DND-41 (cell line): ENCODE data around the gene SHTN1.

Experiments used
- ATAC-seq: fragments of 200-7000 bp; cut with Tn5 transposase; 3 replicates; pipeline ENCODE4 v1.9.1; 2021; ENCODE audit warnings: low read depth; ENCODE audit not compliant: insufficient read depth
- DNase-seq: peaks from one replicate; pipeline ENCODE4 v3.0.0-alpha.2; 2020
- H2AFZ ChIP-seq: 2 replicates; pipeline ENCODE4 v1.6.0; 2012; ENCODE audit warnings: low read depth, low read length
- H3K27ac ChIP-seq: 2 replicates; pipeline ENCODE4 v1.5.1; 2012; ENCODE audit warnings: low read length, inconsistent platforms
- H3K27me3 ChIP-seq: fragments of 200-600 bp; sonication (generic); 2 replicates; pipeline ENCODE4 v1.6.0; 2012; ENCODE audit warnings: low read length, mild to moderate bottlenecking, inconsistent platforms; ENCODE audit not compliant: insufficient read depth, poor library complexity
- H3K36me3 ChIP-seq: 2 replicates; pipeline ENCODE4 v1.5.1; 2012; ENCODE audit warnings: low read length, inconsistent platforms; ENCODE audit not compliant: insufficient read depth
- H3K4me1 ChIP-seq: 2 replicates; pipeline ENCODE4 v1.5.1; 2012; ENCODE audit warnings: mild to moderate bottlenecking, low read length; ENCODE audit not compliant: insufficient read depth
- H3K4me2 ChIP-seq: 2 replicates; pipeline ENCODE4 v1.6.0; 2012; ENCODE audit warnings: mild to moderate bottlenecking, moderate library complexity, low read length, inconsistent platforms; ENCODE audit not compliant: insufficient read depth
- H3K4me3 ChIP-seq, 2 experiments: fragments of 200-600 bp in 1 of 2; shearing (Covaris generic) in 1 of 2; 2 replicates each; pipeline ENCODE4 v1.5.1; 2012 to 2016; ENCODE audit warnings: inconsistent platforms in 2 of 2, low read length in 2 of 2, mild to moderate bottlenecking in 2 of 2, low read depth in 1 of 2, moderate library complexity in 1 of 2
- H3K79me2 ChIP-seq: 2 replicates; pipeline ENCODE4 v1.6.0; 2012; ENCODE audit warnings: low read length, inconsistent platforms; ENCODE audit not compliant: insufficient read depth
- H3K9ac ChIP-seq: 2 replicates; pipeline ENCODE4 v1.6.0; 2012; ENCODE audit warnings: low read depth, mild to moderate bottlenecking, inconsistent platforms, low read length, moderate library complexity
- H3K9me3 ChIP-seq: 2 replicates; pipeline ENCODE4 v1.5.1; 2012; ENCODE audit warnings: low read length, moderate library complexity, mild to moderate bottlenecking, inconsistent platforms; ENCODE audit not compliant: insufficient read depth, severe bottlenecking
- H4K20me1 ChIP-seq: 2 replicates; pipeline ENCODE4 v1.6.0; 2012; ENCODE audit warnings: low read length; ENCODE audit not compliant: insufficient read depth
- CTCF ChIP-seq: IDR thresholded peaks from 2 replicates; pipeline ENCODE4 v1.5.1; 2012; ENCODE audit warnings: borderline replicate concordance, low read length, moderate library complexity, mild to moderate bottlenecking; ENCODE audit not compliant: poor library complexity, severe bottlenecking; ENCODE audit errors: extremely low read depth
- EZH2 ChIP-seq: IDR thresholded peaks from 3 replicates; pipeline ENCODE4 v1.6.1; 2012; ENCODE audit warnings: borderline replicate concordance, low read depth, mild to moderate bottlenecking, moderate library complexity, low read length, inconsistent platforms; ENCODE audit not compliant: severe bottlenecking

Gene SHTN1

DNA sequence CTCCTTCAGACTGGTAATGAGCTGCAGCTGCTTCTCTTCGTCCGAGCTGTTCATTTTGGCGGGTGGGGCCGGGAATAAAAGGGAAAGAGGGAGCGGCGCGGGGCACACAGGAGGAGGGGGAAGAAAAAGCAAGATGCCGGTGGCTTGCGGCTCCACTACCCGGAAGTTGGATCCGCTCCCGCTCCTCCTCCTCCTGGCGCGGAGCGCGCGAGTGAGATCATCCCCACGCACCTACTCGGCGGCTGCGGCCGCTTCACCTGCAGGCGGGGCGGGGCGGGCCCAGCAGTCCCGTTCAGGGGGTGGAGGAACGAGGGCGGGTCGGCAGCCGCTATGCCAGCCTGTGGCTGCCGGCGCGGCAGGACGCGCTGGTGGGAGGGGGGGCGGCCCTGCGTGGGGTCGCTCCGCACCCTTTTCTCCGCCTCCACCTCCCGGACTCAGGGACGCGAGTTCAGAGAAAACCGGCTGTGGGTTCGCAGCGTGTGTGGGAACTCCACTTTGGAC lies at the start of gene SHTN1:
Gene SHTN1 (minus strand): TSS at position 162 of the 501 bp plus-strand sequence. CDS start 108 bp downstream, at position 54.
- Histone ChIP-seq H3K27ac (no peak within 1 kb of the TSS), H3K36me3 (no peaks in the 10 kb centered on the region), H3K9me3 (no peaks in the 10 kb centered on the region), H3K9ac (no peak within 1 kb of the TSS), H4K20me1 (no peaks in the 10 kb centered on the region), H2AFZ (no peak within 1 kb of the TSS), H3K79me2 (no peaks in the 10 kb centered on the region), H3K27me3 (no peaks in the 10 kb centered on the region), H3K4me1 (no peaks in the 10 kb centered on the region), H3K4me3 (no peak within 1 kb of the TSS), H3K4me2 (no peak within 1 kb of the TSS)
- ATAC-seq (no peak), DNase-seq (no peak)
- TF ChIP-seq EZH2 = no peak
- no peak for TF ChIP-seq CTCF

- no peak overlapping the region for H3K4me3 ChIP-seq
- no peaks in the 10 kb centered on the region for H3K4me1 ChIP-seq
- no peak overlapping the region for H3K4me2 ChIP-seq
- TF ChIP-seq CTCF (no peak), EZH2 (no peak)
- no peak overlapping the region for H3K9ac ChIP-seq
- no peaks in the 10 kb centered on the region for H3K79me2 ChIP-seq
- no peaks in the 10 kb centered on the region for H3K9me3 ChIP-seq
- H2AFZ ChIP-seq = no peak overlapping the region
- no peaks in the 10 kb centered on the region for H3K36me3 ChIP-seq
- DNase-seq (no peak), ATAC-seq (no peak)
- no peaks in the 10 kb centered on the region for H4K20me1 ChIP-seq
- H3K27me3 ChIP-seq = peaks cover 7% of the 10 kb centered on the region
- no peak overlapping the region for H3K27ac ChIP-seq
These were observed 48.5 kb upstream of the SHTN1 start for GRCh38 chr10:117053482-117053881.

DNA sequence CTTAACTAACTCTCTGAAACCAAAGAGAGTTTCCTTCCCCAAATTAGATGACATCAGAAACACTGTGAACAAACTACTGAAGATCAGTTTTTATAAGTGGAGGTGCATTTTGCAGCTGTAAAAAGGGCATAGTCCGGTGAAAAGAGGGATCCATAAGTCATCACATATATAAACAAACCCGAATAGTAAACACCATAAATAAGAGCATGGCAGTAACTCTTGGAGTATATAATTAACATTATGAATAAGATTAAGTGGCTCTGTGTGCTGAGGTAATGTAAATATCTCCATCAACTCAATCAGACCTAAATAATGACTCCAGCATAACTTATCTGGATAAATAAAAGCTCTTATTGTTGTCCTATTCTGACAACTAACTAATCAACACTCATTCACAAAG lies 43.0 kb upstream of the SHTN1 start:
- H3K79me2 ChIP-seq = no peaks in the 10 kb centered on the region
- no peaks in the 10 kb centered on the region for H3K27me3 ChIP-seq
- no peak overlapping the region for H3K27ac ChIP-seq
- no peak overlapping the region for H3K9ac ChIP-seq
- DNase-seq (no peak), ATAC-seq (no peak)
- no peaks in the 10 kb centered on the region for H3K4me1 ChIP-seq
- H3K36me3 ChIP-seq = no peaks in the 10 kb centered on the region
- no peak overlapping the region for H2AFZ ChIP-seq
- H4K20me1 ChIP-seq = no peaks in the 10 kb centered on the region
- H3K9me3 ChIP-seq = peaks cover 3% of the 10 kb centered on the region
- H3K4me2 ChIP-seq = no peak overlapping the region
- no peak overlapping the region for H3K4me3 ChIP-seq
- TF ChIP-seq CTCF (no peak), EZH2 (no peak)

DNA sequence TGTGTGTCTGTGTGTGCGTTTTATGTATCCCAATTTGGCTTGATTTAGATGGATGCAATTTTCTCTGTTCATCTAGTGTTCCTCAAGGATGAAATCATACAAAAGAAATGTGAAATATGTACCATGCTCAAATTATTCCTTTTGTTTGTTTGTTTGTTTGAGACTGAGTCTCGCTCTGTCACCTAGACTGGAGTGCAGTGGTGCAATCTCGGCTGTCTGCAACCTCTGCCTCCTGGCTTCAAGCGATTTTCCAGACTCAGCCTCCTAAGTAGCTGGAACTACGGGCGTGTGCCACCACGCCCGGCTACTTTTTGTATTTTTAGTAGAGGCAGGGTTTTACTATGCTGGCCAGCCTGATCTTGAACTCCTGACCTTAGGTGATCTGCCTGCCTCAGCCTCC lies 11.3 kb upstream of the SHTN1 start:
- ATAC-seq (no peak), DNase-seq (no peak)
- no peak overlapping the region for H3K4me3 ChIP-seq
- H2AFZ ChIP-seq = no peak overlapping the region
- H3K9ac ChIP-seq = no peak overlapping the region
- H4K20me1 ChIP-seq = no peaks in the 10 kb centered on the region
- TF ChIP-seq CTCF (no peak), EZH2 (no peak)
- H3K79me2 ChIP-seq = no peaks in the 10 kb centered on the region
- no peaks in the 10 kb centered on the region for H3K4me1 ChIP-seq
- no peaks in the 10 kb centered on the region for H3K27me3 ChIP-seq
- H3K36me3 ChIP-seq = no peaks in the 10 kb centered on the region
- H3K27ac ChIP-seq = no peak overlapping the region
- no peaks in the 10 kb centered on the region for H3K9me3 ChIP-seq
- no peak overlapping the region for H3K4me2 ChIP-seq
